GM12878 (cell line): ENCODE measurements around the gene TAF6L. TPM values are rescaled to one million over a fixed set of nuclear protein-coding genes. Genes with fewer than 3 reads are reported as not detected.

Source experiments
- ATF7 ChIP-seq: fragments of 450-650 bp; IDR thresholded peaks from 2 replicates; pipeline ENCODE4 v1.6.1; 2016; ENCODE audit warnings: low read depth, mild to moderate bottlenecking
- BMI1 ChIP-seq: fragments of 450-650 bp; IDR thresholded peaks from 2 replicates; pipeline ENCODE4 v1.6.1; 2016; ENCODE audit warnings: mild to moderate bottlenecking, moderate library complexity, borderline replicate concordance
- CREB1 ChIP-seq: IDR thresholded peaks from 2 replicates; pipeline ENCODE4 v1.6.1; 2012; ENCODE audit warnings: low read depth, mild to moderate bottlenecking, inconsistent platforms
- EGR1 ChIP-seq, 2 experiments: IDR thresholded peaks; 1 replicate in 1 of 2; 2 replicates in 1 of 2; pipeline ENCODE4 v1.6.1; 2011 to 2012; ENCODE audit warnings: low read depth in 2 of 2, low read length in 2 of 2, borderline replicate concordance in 1 of 2, mild to moderate bottlenecking in 1 of 2, moderate library complexity in 1 of 2
- ETV6 ChIP-seq, 2 experiments: fragments of 450-650 bp in 1 of 2; IDR thresholded peaks in 1 of 2; conservative IDR thresholded peaks in 1 of 2; 2 replicates each; pipeline ENCODE4 v1.6.1; 2014; ENCODE audit warnings: antibody characterized with exemption in 1 of 2, borderline replicate concordance in 1 of 2, low read depth in 1 of 2, mild to moderate bottlenecking in 1 of 2, moderate library complexity in 1 of 2
- IKZF1 ChIP-seq: fragments of 450-650 bp; conservative IDR thresholded peaks from 2 replicates; pipeline ENCODE4 v1.6.1; 2017; ENCODE audit warnings: antibody characterized with exemption, mild to moderate bottlenecking
- LARP7 ChIP-seq: fragments of 450-650 bp; IDR thresholded peaks from 2 replicates; pipeline ENCODE4 v1.6.1; 2017; ENCODE audit warnings: mild to moderate bottlenecking
- MXI1 ChIP-seq: fragments of 150-350 bp; IDR thresholded peaks from 2 replicates; pipeline ENCODE4 v1.6.1; 2011; ENCODE audit warnings: low read depth, mild to moderate bottlenecking, inconsistent platforms, low read length, improper control_type of control experiment
- MYC ChIP-seq: IDR thresholded peaks from 2 replicates; pipeline ENCODE4 v1.6.1; 2011; ENCODE audit warnings: mild to moderate bottlenecking, low read length, moderate library complexity, inconsistent platforms; ENCODE audit not compliant: insufficient read depth, insufficient replicate concordance, insufficient read length, severe bottlenecking
- NBN ChIP-seq: fragments of 450-650 bp; IDR thresholded peaks from 2 replicates; pipeline ENCODE4 v1.6.1; 2016
- NR2F1 ChIP-seq: fragments of 450-650 bp; conservative IDR thresholded peaks from 2 replicates; pipeline ENCODE4 v1.6.1; 2017; ENCODE audit warnings: mild to moderate bottlenecking
- POLR2A ChIP-seq: IDR thresholded peaks from 2 replicates; pipeline ENCODE4 v1.6.1; 2011; ENCODE audit warnings: low read depth, mild to moderate bottlenecking, low read length
- RAD21 ChIP-seq: IDR thresholded peaks from 2 replicates; pipeline ENCODE4 v1.6.1; 2011; ENCODE audit warnings: mild to moderate bottlenecking, low read depth, low read length, moderate library complexity; ENCODE audit not compliant: insufficient read depth
- RB1 ChIP-seq: fragments of 450-650 bp; formaldehyde crosslinking; IDR thresholded peaks from 2 replicates; pipeline ENCODE4 v1.6.1; 2017; ENCODE audit warnings: mild to moderate bottlenecking, borderline replicate concordance
- SRF ChIP-seq, 2 experiments: IDR thresholded peaks; 2 replicates each; pipeline ENCODE4 v1.6.1; 2011; ENCODE audit warnings: low read depth in 2 of 2, low read length in 2 of 2, mild to moderate bottlenecking in 1 of 2, moderate library complexity in 1 of 2
- SUZ12 ChIP-seq: fragments of 200-600 bp; sonication (generic); IDR thresholded peaks from one replicate; pipeline ENCODE4 v1.6.1; 2018; ENCODE audit warnings: antibody characterized with exemption, mild to moderate bottlenecking; ENCODE audit not compliant: unreplicated experiment
- YY1 ChIP-seq: IDR thresholded peaks from 2 replicates; pipeline ENCODE4 v1.6.1; 2011; ENCODE audit warnings: low read depth, mild to moderate bottlenecking, low read length
- ZSCAN29 ChIP-seq: fragments of 450-650 bp; IDR thresholded peaks from 2 replicates; pipeline ENCODE4 v1.6.1; 2017; ENCODE audit warnings: mild to moderate bottlenecking, moderate library complexity
- ZZZ3 ChIP-seq: IDR thresholded peaks from 2 replicates; pipeline ENCODE4 v1.6.1; 2011; ENCODE audit warnings: low read depth; ENCODE audit not compliant: control insufficient read depth, insufficient read length
- polyA plus RNA-seq, 11 experiments: library from polyadenylated mRNA; depleted of rRNA in 4 of 11; unstranded in 6 of 11; stranded (reverse) in 5 of 11; fragments of >200 nt; fragmentation: Nextera tagmentation in 4 of 11; fragmentation: Illumina TruSeq in 1 of 11; extraction: Ambion mirVana in 4 of 11; extraction: Trizol in 1 of 11; gene quantifications; 1 replicate in 1 of 11; 2 replicates in 10 of 11; pipeline versions ENCODE4 v1.2.1 to v1.2.3, GENCODE V29; 2011 to 2016; ENCODE audit warnings: inconsistent platforms in 2 of 11, missing spikeins in 2 of 11, low read depth in 1 of 11
- total RNA-seq, 4 experiments: library from RNA; depleted of rRNA in 3 of 4; stranded (reverse); fragments of >200 nt in 3 of 4; fragmentation: Illumina TruSeq in 1 of 4; extraction: Trizol in 1 of 4; gene quantifications; 2 replicates each; pipeline versions ENCODE4 v1.2.1 to v1.2.3, GENCODE V29; 2013 to 2021
- TF ChIP-seq, protein P1 (sequence below): fragments of 450-650 bp; IDR thresholded peaks from 2 replicates; pipeline ENCODE4 v1.6.1; 2017; ENCODE audit warnings: mild to moderate bottlenecking, moderate library complexity
- TF ChIP-seq, protein P2 (sequence below): fragments of 450-650 bp; IDR thresholded peaks from 2 replicates; pipeline ENCODE4 v1.6.1; 2018; ENCODE audit warnings: borderline replicate concordance, mild to moderate bottlenecking; ENCODE audit not compliant: partially characterized antibody
- TF ChIP-seq, protein P3 (sequence below): fragments of 450-650 bp; IDR thresholded peaks from 2 replicates; pipeline ENCODE4 v1.6.1; 2017; ENCODE audit warnings: mild to moderate bottlenecking, low read depth, inconsistent platforms; ENCODE audit not compliant: poor library complexity, severe bottlenecking

Gene TAF6L
- total and polyA plus RNA-seq, 10 of the 15 experiments (the other 5 are each of a cell fraction or from before 2014, with no cell fraction given), result 0.15 to 35.6 (median 19.0) TPM

- TF ChIP-seq ATF7 (no peak; the same call in 1 of the 2 replicates), IKZF1 (peak; percentile 93), LARP7 (peak; percentile 83; the same call in 1 of the 2 replicates), ZZZ3 (no peak), NBN (0 out of 2 replicates have a peak, but pooled peaks have one; percentile 52), CREB1 (no peak; the same call in 1 of the 2 replicates), RB1 (peak; percentile 98), MXI1 (peak; percentile 81), YY1 (peak; percentile 55), RAD21 (no peak), EGR1 (IDR thresholded peaks at IDR 0.05; ENCODE audit: borderline replicate concordance in 1 of 2, low read depth in 2 of 2, low read length in 2 of 2) (peak; percentile 76; a peak in 2 of 3 replicates), ZSCAN29 (peak; percentile 36; the same call in 1 of the 2 replicates), MYC (peak; percentile 83), BMI1 (no peak), POLR2A (peak; percentile 96), SRF (IDR thresholded peaks at IDR 0.05; ENCODE audit: low read depth in 2 of 2, low read length in 2 of 2) (0 out of 4 replicates have a peak, but pooled peaks of 1 of the 2 experiments have one; percentile 27), SUZ12 (no peak), ETV6 (conservative IDR thresholded peaks at IDR 0.05 in 1 of 2, IDR thresholded peaks at IDR 0.05 in 1 of 2; ENCODE audit: borderline replicate concordance in 1 of 2, low read depth in 1 of 2) (peak in 1 of 2 experiments; percentile 17; a peak in 2 of 4 replicates), NR2F1 (peak; percentile 36; the same call in 1 of the 2 replicates)
- TF ChIP-seq, protein P1, sequence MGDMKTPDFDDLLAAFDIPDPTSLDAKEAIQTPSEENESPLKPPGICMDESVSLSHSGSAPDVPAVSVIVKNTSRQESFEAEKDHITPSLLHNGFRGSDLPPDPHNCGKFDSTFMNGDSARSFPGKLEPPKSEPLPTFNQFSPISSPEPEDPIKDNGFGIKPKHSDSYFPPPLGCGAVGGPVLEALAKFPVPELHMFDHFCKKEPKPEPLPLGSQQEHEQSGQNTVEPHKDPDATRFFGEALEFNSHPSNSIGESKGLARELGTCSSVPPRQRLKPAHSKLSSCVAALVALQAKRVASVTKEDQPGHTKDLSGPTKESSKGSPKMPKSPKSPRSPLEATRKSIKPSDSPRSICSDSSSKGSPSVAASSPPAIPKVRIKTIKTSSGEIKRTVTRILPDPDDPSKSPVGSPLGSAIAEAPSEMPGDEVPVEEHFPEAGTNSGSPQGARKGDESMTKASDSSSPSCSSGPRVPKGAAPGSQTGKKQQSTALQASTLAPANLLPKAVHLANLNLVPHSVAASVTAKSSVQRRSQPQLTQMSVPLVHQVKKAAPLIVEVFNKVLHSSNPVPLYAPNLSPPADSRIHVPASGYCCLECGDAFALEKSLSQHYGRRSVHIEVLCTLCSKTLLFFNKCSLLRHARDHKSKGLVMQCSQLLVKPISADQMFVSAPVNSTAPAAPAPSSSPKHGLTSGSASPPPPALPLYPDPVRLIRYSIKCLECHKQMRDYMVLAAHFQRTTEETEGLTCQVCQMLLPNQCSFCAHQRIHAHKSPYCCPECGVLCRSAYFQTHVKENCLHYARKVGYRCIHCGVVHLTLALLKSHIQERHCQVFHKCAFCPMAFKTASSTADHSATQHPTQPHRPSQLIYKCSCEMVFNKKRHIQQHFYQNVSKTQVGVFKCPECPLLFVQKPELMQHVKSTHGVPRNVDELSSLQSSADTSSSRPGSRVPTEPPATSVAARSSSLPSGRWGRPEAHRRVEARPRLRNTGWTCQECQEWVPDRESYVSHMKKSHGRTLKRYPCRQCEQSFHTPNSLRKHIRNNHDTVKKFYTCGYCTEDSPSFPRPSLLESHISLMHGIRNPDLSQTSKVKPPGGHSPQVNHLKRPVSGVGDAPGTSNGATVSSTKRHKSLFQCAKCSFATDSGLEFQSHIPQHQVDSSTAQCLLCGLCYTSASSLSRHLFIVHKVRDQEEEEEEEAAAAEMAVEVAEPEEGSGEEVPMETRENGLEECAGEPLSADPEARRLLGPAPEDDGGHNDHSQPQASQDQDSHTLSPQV, result no peak
- TF ChIP-seq, protein P2, sequence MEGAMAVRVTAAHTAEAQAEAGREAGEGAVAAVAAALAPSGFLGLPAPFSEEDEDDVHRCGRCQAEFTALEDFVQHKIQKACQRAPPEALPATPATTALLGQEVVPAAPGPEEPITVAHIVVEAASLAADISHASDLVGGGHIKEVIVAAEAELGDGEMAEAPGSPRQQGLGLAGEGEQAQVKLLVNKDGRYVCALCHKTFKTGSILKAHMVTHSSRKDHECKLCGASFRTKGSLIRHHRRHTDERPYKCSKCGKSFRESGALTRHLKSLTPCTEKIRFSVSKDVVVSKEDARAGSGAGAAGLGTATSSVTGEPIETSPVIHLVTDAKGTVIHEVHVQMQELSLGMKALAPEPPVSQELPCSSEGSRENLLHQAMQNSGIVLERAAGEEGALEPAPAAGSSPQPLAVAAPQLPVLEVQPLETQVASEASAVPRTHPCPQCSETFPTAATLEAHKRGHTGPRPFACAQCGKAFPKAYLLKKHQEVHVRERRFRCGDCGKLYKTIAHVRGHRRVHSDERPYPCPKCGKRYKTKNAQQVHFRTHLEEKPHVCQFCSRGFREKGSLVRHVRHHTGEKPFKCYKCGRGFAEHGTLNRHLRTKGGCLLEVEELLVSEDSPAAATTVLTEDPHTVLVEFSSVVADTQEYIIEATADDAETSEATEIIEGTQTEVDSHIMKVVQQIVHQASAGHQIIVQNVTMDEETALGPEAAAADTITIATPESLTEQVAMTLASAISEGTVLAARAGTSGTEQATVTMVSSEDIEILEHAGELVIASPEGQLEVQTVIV, result peak; percentile 50
- TF ChIP-seq, protein P3, sequence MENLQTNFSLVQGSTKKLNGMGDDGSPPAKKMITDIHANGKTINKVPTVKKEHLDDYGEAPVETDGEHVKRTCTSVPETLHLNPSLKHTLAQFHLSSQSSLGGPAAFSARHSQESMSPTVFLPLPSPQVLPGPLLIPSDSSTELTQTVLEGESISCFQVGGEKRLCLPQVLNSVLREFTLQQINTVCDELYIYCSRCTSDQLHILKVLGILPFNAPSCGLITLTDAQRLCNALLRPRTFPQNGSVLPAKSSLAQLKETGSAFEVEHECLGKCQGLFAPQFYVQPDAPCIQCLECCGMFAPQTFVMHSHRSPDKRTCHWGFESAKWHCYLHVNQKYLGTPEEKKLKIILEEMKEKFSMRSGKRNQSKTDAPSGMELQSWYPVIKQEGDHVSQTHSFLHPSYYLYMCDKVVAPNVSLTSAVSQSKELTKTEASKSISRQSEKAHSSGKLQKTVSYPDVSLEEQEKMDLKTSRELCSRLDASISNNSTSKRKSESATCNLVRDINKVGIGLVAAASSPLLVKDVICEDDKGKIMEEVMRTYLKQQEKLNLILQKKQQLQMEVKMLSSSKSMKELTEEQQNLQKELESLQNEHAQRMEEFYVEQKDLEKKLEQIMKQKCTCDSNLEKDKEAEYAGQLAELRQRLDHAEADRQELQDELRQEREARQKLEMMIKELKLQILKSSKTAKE, result no peak
These were observed 43.9 kb upstream of the TAF6L start, which contains the start of gene HNRNPUL2 (continued) for GRCh38 chr11:62727165-62727871.
